Stimulated activated CD8-positive, alpha-beta memory T cell treated with anti-CD3 and anti-CD28 coated beads, Interleukin-4, amount 100 ng/mL, for 4 hours (primary cell): ENCODE measurements around the gene TRIO.

Experiments
- DNase-seq, 2 donors: peaks; one replicate each; pipeline ENCODE4 v3.0.0-alpha.2; 2020; ENCODE audit warnings: low read depth in 2 of 2, low spot score in 1 of 2

TRIO gene

DNA sequence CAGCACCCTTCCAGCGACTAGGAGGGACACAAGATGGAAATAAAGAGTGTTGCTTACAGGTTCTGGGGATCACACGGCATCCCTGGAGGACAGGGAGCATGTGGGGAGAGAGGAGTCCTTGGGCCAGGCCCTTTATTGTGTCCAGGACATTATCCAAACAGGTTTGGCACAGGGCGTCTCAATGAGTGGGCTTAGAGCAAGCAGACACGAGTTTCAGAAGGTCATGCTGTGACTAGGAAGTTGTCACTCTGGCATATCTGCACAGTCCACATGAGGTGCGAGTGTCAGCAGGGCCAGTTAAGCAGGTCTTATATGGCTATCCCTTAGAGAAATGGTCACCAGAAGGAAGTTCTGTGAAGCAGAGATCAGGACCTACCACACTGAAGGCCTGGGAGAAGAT is 263.9 kb downstream of the TRIO start:
- no peak for DNase-seq

DNA sequence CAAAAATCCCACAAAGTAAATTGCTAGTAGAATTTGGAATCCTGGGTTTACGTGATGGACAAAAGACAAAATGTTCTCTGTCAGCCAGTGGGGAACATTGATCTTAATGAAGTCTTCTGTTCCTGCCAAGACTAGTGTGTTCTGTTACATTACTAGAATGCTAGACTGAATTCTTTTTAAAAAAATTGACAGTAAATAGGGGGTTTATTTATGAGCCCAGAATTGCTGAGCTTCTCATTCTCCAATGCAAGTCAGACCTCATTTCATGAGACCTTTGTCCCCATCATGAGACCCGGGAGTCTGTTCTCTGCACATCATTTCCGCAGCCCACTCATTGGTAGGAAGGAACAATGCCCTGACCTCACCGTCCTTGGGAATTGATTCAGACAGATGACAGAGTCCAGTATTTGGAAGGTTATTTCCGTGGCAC is 264.6 kb downstream of the TRIO start:
- DNase-seq = no peak

DNA sequence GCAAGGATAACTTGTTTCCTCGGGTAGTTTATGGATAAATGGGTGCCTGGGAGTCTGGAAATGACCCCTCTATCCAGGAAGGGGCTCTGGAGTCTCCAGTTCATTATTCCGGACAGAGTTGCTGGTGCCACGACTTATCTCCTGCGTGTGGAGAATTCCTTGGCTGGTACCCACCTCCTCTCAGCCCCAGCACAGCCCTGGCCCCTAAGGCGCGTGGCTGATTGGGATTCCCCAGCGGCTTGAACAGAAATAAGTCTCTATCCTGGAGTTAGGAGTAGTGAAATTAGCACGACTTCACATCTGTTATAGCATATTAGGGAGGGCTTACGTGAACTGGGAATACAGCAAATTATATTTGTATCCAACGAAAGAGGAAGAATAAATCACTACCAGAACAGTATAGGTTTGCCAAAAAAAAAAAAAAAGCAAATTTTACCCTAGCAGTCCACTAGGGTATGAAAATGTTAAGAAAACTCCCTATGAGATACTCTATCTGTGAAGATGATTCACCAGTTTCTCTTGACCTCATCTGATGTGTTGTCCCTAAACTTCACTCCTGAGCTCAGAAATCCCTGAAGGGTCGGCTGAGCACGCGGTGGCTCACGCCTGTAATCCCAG is 265.9 kb downstream of the TRIO start:
- no peak for DNase-seq

DNA sequence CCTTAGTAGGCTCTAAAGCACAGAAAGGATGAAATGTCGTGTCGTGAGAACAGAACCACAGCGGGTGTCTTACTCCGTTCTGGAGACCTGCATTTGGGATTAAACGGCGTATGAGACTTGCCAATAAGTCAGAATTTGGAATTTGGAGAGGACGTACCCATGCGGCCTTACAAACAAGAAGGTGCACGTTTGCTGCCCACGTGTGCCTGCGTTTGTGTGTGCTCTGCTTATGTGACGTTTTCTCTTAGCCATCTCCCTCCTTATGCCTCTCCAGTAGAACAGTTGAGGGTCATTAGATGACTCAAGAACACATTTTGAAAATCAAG is 266.9 kb downstream of the TRIO start:
- DNase-seq = no peak

DNA sequence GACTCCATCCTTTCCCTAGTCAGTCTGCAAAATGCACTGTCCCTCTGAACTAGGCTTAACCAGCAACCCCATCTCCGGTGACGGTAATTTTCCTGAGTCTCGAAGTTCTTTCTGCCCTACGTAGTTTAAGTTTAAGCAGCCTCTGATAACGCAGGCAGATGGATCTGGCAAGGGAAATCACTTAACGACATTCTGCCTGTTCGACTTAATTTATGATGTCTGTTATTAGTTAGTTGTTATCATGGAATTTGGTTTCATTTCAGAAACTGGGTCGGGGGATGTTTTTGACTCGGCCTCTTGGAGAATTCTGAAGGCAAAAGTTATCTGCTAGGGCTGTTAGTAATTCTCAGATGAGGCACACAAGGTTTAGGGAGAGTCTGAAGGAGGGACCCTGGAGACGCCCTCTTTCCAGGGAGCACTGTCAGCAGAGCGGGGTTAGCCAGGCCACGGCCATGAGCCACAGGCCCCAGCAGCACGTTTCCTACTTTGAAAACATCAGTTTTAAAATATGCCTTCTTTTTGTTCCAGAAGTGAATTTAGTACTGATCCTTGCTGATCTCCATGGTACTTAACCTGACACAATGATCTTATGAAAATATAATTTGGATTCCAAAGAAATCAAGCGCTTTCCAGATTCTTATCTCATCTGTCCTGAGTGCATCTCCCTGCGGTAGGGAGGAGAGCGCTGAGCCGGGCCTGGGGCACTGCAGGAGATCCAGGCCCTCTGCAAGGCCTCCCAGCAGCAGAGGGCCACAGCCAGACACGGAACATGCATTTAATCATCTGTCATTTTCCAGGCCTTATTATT is 267.5 kb downstream of the TRIO start:
- no peak for DNase-seq

DNA sequence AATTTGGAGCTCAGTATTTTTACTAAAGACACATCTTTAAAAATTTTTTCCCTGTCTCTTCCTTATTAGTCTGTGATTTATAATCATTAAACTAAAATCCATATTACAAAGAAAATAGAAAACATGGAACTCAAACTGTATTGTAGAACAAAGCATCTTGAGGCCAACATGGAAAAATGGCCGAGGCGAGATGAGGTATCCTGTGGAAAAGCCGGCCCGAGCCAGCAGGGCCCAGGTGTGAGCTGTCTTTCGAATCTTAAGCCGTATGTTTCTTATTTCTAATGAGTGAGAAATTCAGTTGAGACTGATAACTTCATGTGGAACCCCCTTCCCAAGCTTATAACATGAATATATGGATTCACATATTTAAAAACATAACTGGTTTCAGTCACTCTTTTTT is 268.1 kb downstream of the TRIO start:
- no peak for DNase-seq

DNA sequence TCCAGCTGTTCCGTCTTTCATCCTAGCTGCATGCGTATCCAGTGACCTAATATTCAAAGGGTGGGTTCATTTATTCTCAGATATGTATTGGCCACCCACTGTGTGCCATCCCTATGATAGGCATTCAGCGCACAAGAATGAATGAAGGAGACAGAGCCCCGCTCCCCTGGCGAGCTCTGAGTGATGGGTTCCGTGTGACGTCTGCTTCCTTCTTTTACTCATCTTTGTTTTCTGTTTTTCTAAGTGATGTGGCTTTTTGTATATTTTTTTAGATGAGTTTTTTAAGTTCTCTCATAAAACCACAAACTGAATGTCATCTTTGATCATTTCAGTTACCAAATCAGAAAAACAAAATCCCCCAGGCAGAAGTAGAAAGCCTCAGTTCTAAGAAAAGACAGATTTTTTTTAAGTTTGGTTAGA is 270.2 kb downstream of the TRIO start:
- DNase-seq = no peak

DNA sequence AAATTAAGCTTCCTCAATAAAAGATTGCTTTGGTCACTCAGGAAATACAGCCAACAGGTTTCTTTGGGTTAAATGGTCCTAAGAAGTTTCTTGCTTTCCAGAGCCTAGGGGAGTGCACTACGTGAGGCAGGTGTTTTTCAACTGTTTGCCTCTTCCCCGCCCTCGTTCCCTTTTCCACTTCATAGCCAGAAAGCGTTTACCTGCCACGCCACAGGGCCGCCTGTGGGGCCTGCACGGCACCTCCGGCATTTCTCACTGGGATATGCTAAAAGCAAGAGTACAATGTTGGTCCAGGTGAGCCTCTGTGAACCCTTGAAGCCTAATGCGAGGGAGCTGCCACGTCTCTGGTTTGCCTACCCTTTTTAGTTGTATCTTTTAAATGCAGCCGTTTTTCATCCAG is 270.9 kb downstream of the TRIO start:
- no peak for DNase-seq

DNA sequence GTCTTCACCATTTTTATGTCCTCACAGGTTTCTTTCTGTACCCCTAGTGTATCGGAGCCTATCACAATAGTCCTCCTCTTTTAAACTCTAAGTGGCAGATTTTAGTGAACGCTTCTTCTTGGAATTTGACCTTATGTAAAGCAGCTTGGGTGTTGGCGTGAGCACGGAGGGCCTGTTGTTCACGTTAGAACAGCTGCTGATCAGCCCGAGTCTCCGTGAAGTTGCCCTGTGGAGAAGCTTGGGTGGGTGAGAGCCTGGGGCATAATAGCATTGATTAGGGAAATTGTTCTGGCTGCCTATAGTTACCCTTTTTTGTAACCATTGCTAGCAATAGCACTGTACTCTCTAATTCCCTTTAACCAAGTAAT is 271.5 kb downstream of the TRIO start:
- no peak for DNase-seq

DNA sequence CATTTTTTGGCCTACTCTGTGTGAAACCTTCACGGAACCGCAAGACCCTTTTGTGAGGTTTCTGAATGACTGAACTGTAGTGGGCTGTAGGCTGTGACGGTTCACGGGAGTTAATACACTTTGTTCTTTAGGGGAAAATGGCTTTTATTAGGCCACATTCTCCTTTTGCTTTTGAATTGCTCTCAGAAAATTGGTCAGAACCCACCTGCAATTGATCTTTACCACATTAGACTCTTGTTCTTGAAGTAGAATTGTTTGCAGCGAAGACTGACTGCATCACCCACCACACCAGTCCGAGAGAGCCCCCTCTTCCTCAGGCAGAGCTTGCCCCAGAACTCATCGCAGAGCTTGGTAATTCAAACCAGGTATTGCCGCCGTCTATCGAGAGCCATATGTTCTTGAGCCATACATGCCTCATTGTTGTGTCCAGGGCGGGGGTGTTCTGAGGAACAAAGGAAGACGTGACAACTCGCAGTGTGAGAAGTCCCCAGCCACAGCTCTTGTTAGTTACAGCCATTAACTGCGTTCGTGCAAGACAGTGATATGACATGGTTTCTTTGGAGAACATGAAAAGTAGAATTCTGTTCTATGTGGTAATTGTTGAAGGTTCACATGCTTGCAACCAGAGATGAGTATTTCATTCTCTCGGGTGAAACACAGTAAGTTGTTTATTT is 272.0 kb downstream of the TRIO start:
- DNase-seq = no peak

DNA sequence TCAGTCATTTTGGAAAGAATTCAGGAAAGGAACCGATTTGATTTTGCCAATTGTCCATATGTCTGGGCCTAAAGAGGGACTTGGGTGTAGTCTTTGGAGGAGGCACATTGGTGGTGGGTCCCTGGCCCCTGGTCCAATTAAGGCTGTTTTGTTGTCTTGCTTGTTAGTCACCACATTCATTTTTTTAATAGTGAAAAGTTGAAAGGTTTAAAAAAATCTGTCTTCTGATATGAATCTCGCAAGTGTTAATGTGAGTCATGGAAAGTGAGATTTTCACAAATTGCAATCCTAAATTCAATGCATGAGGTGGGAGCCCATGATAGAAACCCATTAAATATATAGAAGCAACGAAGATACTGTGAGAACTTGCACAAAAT is 272.5 kb downstream of the TRIO start:
- DNase-seq = no peak

DNA sequence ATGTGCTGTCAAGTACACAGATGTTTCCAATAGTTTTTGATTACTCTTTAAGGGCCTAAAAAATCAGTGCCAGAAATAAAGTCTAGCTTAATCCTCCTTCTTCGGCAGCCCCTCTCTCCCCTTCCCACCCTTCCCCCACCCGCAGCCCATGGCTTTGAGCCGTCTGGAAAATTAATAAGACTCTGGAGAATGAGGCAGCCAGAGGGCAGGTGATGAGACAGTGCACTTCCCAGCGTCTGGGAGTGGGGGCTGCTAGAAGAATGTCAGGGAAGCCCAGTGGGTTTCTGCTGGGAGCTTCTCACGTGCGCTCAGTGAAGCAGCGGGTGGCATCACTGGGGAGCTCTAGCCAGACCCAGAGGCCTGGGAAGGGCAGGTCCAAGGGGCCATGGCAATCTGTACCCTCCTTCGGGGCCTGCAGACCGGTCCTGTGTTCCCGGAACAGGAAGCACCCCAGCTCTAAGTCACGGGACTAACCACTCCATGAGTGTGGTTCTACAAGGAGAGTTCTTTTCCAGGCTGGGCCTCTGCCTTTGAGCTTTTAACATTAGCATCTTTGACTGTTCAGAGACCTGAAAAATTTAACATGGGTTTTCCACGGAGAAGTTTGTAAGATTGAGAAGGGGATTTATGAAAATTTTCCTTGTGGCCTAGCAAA is 273.6 kb downstream of the TRIO start:
- no peak for DNase-seq

DNA sequence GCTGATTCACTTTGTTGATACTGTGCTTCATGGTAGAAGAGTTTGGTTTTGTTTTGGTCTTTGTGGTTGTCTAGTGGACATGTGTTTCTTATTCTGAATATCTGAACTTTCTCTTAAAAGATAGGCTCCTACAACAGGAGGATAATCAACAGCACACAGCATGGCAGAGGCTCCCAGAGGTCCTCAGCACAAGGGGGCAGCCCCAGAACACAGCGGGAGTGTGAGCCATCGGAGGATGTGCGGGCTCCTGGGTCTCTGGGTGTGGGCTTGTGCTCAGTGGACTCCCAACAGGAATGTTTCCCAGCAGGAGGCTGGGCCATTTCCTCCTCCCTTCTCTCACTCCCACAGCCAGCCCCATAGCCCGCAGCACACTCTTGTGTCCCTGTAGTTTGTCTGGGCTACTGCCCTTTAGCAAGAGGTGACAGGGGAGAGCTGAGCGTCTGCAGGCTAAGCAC is 274.2 kb downstream of the TRIO start:
- no peak for DNase-seq

DNA sequence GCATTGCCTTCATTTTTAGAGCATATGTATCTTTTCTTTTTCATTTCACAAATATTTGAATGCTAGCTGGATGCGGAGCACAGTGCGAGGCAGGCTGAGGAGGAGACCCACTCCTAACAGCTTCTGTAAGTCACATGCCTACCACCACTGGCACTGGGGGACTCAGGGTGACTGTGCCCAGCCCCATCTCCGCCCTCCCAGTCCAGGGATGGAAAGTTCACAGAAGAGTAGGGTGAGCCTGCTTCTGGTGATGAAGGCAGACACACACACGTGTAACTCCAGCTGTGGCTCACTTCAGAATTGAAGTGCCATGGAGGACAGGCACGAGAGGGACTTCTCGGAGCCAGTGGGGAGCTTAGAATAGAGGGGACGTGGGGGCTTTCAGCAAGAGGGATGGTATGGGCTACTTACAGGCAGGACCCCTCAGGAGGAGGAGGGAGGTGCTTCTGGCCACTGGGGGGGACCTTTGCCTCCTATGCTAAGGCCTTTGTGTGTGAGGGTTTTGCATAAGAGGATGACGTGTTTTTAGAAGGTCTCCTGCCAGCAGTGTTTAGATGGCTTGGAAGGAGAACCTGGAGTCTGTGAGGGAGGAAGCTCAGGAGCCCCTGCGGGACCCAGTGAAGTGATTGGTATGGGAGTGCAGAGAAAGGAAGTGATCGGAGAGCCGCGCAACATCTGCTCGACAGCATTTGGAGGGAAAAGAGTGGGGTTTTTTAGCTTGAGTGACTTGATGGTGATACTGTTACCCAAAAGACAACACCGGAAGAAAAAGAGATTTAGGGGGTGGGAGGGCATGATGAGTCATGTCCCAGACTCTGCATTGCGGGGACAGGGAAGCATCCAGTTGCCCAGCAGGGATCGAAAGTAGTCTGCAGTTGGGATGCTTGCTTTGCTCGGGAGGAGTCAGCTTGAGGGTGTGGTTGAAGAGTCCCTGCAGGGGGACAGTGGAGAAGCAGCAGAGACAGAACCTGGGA is 274.9 kb downstream of the TRIO start:
- no peak for DNase-seq

DNA sequence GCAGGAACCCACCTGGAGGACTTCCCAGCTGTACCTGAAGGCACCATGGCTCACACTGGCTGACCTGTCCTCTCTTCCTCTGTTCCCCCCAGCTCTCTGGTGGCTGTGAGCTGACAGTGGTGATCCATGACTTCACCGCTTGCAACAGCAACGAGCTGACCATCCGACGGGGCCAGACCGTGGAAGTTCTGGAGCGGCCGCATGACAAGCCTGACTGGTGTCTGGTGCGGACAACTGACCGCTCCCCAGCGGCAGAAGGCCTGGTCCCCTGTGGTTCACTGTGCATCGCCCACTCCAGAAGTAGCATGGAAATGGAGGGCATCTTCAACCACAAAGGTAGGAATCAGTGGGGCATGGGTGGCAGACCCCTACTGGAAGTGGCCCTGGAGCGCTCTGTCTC is 276.5 kb downstream of the TRIO start:
- DNase-seq = no peak

DNA sequence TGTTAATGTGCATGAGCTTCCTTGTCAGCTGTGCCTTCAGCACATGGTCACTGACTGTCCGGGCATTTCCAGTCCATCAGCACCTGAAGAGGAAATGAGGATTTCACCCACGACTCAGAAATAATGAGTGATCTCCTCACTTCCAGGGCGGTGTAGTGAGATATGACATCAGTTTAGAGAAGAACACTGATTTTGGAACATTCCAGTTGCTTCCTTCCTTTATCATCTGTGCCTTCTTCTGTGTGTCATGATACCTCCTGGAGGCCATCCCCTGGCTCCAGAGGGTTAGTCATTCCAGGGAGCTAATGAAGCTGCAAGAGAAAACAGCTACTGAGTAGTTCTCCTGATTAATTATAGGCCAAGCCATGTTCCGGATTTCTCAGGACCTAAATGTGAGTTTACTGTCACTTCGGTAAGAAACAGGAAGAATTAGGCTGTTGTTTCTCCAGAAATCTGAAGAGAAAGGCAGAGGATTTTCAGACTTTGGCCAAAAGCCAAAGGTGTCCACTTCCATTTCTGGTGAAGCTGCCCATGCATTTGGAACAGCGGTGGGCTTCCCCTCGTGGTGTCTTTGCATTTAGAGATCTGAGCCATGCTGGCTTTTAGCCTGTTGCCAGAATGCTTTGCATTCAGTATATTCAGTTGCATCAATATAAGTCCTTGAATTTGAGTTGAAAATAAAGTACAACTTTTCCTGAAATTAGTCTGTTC is 277.1 kb downstream of the TRIO start:
- DNase-seq = no peak

DNA sequence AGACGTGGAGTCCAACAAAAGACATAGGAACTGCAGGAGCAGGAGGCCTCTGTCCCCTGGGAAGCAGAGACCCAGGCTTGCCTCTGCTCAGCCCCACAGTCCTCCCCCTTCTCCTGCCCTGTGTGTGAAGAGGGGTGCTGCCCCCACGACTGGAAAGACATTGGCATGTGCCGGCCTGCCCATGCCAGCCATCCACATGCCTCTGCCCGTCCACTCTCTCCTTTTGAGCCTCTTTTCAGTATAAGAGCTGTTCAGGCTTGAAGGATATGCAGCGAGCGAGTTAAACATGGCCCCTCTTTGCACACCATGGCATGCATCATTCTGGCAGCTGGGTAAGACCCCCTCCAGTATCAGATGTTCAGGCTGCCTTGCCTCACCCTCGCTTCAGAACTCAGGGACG is 278.7 kb downstream of the TRIO start:
- DNase-seq = no peak

DNA sequence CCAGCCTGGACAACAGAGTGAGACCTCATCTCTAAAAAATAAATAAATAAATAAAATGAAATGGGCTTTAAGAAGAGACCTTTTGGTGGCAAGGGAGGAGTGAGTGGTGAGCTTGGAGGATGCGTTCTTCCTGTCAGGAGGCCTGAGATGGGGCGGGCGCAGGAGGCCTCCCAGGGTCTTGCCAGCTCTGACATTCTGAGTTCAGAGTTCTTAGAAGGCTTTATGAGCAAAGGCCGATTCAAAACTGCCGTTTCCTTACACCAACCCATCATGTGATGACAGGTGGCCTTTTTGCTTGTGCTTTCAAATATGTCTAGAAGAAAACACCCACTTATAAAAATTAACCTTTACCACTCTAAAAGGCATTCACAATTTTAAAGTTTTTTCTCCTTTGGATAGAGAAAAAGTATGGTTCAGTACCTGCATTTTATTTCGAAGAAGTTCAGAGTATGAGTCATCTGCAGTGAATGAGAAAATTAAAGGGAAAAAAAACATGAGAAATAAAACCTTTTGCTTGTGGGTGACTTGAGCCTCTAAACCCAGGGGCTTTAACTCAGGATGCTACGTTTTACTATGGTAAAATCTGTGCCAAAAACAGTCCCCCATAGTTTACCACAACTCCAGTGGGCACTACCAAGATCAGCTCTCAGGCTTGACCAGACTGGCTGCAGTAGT is 281.0 kb downstream of the TRIO start:
- DNase-seq = no peak

DNA sequence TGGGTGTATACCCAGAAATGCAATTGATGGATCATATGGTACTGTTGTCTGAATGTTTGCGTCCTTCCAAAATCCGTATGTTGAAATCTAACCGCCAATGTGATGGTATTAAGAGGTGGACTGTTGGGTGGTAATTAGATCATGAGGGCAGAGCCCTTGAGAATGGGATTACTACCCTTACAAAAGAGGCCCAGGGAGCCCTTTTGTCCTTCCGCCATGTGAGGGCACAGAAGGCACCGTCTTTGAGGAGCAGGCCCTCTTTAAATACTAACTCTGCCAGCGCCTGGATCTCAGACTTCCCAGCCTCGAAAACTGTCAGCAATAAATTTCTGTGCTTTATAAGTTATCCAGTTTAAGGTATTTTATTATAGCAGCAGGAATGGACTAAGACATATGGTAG is 282.4 kb downstream of the TRIO start:
- no peak for DNase-seq

DNA sequence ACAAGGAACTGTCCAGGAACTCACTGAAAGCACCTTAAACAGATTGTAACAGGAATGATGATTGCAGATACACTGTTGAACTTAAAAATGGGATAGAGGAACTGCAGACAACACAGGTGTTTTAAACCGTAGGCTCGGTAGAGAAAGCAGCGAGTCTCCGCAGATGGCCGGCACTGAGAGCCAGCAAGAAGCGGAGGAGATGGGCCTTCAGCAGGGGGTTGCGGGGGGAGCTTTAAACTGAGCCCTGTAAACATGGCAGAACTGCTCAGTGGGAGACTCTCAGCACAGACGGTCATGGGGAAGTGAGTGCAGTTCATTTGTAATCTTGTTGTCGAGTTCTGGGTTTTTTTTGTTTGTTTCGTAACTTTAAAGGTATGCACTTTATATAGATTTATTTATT is 283.4 kb downstream of the TRIO start:
- no peak for DNase-seq
